Measurements from ENCODE around the gene RAVER2.

RAVER2 gene

GRCh38 chr1:64878931-64879611 is 134.2 kb downstream of the RAVER2 start:
- DNase-seq (ENCODE audit: low read depth): no peak

- DNase-seq (ENCODE audit: low read depth): no peak
Measured at GRCh38 chr1:64880449-64880848, 135.6 kb downstream of the RAVER2 start.

DNA sequence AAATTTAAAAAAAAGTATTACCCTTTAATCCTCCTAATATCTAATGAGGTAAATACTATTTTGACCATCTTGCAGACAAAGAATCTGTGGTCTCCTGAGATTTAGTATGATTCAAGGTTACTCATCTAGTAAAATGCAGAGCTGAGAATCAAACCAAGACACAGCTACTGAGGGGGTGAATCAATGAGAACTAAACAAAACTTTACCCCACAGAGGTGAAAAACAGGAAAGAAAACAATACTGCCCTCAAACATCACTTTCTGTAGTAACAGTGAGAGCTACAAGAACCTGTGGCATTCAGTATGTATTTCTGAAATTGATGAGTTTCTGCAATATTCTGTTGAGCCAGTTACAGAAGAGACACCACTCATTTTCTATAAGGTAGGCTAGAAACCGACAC is 136.4 kb downstream of the RAVER2 start:
- no peak for DNase-seq (ENCODE audit: low read depth)

All from activated T-cell treated with anti-CD3 and anti-CD28 coated beads for 24 hours (primary cell).